NT2/D1 (cell line): ENCODE measurements around the gene CAMK4.

Experiments used
- DNase-seq: peaks from one replicate; pipeline ENCODE4 v3.0.0-alpha.2; 2011; ENCODE audit warnings: low read depth, low spot score
- H3K27me3 ChIP-seq: 2 replicates; pipeline ENCODE4 v1.6.0; 2011; ENCODE audit warnings: mild to moderate bottlenecking; ENCODE audit not compliant: insufficient read length, insufficient read depth
- H3K36me3 ChIP-seq: 2 replicates; pipeline ENCODE4 v1.6.1; 2011; ENCODE audit warnings: mild to moderate bottlenecking, low read length, mixed read lengths; ENCODE audit not compliant: insufficient read depth, insufficient read length
- H3K4me1 ChIP-seq: 2 replicates; pipeline ENCODE4 v1.5.1; 2011; ENCODE audit not compliant: insufficient read depth, insufficient read length
- H3K4me3 ChIP-seq: 2 replicates; pipeline ENCODE4 v1.5.1; 2011; ENCODE audit warnings: low read depth; ENCODE audit not compliant: insufficient read length
- H3K9ac ChIP-seq: 2 replicates; pipeline ENCODE4 v1.6.0; 2011; ENCODE audit warnings: low read depth; ENCODE audit not compliant: insufficient read length
- H3K9me3 ChIP-seq: 2 replicates; pipeline ENCODE4 v1.5.1; 2011; ENCODE audit warnings: mild to moderate bottlenecking, low read length; ENCODE audit not compliant: insufficient read depth
- SUZ12 ChIP-seq: IDR thresholded peaks from 2 replicates; pipeline ENCODE4 v1.6.1; 2011; ENCODE audit not compliant: insufficient read length, insufficient read depth; ENCODE audit errors: extremely low read depth
- YY1 ChIP-seq: IDR thresholded peaks from 2 replicates; pipeline ENCODE4 v1.6.1; 2011; ENCODE audit not compliant: insufficient read length, insufficient read depth
- ZNF274 ChIP-seq: IDR thresholded peaks from 2 replicates; pipeline ENCODE4 v1.6.1; 2011; ENCODE audit warnings: mild to moderate bottlenecking, low read depth, low read length

Gene CAMK4

DNA sequence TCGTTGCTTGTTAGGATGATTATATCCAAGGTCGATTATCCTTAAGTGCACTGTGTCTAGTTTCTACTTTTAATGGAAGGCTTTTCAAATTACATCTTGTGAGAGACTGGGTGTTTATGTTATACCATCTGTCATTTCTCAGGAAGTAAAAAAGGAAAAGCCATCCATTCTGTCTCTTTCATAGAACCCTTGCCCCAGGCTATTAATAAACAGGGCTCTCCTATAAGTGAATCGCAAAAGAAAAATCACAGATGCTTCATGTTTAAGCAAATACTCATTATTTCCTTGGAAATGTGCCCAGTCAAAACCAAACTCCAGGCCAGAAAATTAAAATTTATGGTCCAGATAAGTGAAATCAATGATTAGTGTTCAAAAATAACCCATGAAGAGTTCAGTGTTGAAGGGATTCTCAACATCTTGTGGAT is 230.0 kb downstream of the CAMK4 start:
- Histone ChIP-seq H3K27me3 (no peaks in the 10 kb centered on the region), H3K36me3 (no peaks in the 10 kb centered on the region), H3K4me1 (no peaks in the 10 kb centered on the region), H3K9ac (no peak overlapping the region), H3K9me3 (no peaks in the 10 kb centered on the region), H3K4me3 (no peak overlapping the region)
- DNase-seq, result no peak
- TF ChIP-seq ZNF274, result no peak
- TF ChIP-seq YY1, result no peak
- no peak for TF ChIP-seq SUZ12

DNA sequence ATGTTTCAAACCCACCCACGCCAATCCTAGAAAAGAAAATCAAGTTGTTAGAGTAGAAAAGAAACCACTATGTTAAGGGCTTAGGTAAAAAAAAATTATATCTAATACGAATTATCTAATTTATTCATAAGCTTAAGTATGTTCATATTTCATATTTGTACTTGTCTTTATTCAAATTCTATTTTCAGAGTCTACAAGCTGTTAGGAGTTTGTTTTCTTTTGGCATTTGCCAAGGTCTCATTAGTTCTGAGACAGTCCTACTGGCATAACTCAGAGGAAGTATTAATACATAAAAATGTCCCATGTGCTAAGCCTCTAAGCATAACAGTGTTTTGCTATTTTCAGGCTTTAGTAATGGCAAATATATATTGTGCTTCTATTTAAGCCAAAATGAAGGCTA is 230.6 kb downstream of the CAMK4 start:
- Histone ChIP-seq H3K27me3 (no peaks in the 10 kb centered on the region), H3K4me3 (no peak overlapping the region), H3K9ac (no peak overlapping the region), H3K36me3 (no peaks in the 10 kb centered on the region), H3K4me1 (no peaks in the 10 kb centered on the region), H3K9me3 (no peaks in the 10 kb centered on the region)
- TF ChIP-seq SUZ12 (no peak), ZNF274 (no peak), YY1 (no peak)
- DNase-seq, result no peak

DNA sequence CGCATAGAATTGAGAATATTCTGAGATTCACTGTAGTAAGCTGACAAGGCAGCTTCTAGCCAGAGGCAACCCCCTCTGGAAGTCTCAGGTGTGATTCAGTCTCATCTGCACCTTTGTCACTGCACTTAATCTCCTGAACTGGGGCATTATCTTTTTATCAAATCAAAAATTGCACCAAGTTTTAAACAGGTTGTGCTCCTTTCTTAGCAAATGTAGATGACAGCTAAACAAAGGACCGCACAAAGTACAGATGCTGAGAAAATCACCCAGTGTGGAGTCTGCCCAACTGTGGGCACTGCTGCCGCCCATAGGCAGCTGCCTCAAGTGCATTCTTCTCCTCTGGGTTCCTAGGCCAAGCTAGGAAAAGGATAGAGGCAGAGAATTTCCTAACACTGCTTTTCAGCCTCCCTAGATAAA is 237.1 kb downstream of the CAMK4 start:
- Histone ChIP-seq H3K9ac (no peak overlapping the region), H3K27me3 (no peaks in the 10 kb centered on the region), H3K36me3 (no peaks in the 10 kb centered on the region), H3K9me3 (no peaks in the 10 kb centered on the region), H3K4me1 (no peaks in the 10 kb centered on the region), H3K4me3 (no peak overlapping the region)
- DNase-seq, result peak; percentile 20
- TF ChIP-seq SUZ12 (no peak), ZNF274 (no peak), YY1 (no peak)

DNA sequence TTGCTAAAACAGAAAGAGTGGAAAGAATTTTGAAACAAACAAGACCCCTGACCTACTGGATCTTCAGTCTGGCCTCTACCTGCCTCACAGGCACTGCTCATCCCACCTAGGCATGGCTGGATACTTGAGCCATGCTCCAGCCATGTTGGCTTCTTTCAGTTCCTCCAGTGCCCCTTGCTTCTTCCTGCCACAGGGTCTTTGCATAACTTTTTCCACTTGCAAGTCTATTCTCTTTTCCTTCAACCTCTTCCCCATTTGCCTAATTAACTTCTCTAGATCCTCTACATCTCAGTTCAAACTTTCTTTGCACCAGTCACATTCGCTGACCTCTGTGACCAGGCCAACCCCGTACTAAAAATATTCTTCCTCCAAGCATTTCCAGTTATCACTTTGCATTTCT is 237.8 kb downstream of the CAMK4 start:
- Histone ChIP-seq H3K4me3 (no peak overlapping the region), H3K4me1 (no peaks in the 10 kb centered on the region), H3K27me3 (no peaks in the 10 kb centered on the region), H3K36me3 (no peaks in the 10 kb centered on the region), H3K9me3 (no peaks in the 10 kb centered on the region), H3K9ac (no peak overlapping the region)
- DNase-seq, result no peak
- TF ChIP-seq SUZ12 (no peak), YY1 (no peak), ZNF274 (no peak)

DNA sequence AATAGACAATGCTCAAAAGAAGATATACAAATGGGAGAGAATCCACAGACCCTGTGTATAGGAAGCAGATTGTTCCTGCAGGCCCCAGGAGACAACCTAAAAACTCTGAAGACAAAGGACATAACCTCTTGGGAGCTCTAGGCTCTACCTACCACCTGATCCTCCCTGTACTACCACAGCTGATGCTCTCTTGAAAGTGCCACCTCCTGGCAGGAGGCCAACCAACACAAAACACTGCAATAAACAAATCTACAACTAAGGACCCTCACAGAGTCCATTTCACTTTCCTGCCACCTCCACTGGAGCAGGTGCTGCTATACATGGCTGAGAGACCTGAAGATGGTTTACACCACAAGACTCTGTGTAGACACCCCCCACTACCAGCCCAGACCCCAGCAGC is 239.1 kb downstream of the CAMK4 start:
- Histone ChIP-seq H3K9me3 (no peaks in the 10 kb centered on the region), H3K4me3 (no peak overlapping the region), H3K4me1 (no peaks in the 10 kb centered on the region), H3K27me3 (no peaks in the 10 kb centered on the region), H3K36me3 (no peaks in the 10 kb centered on the region), H3K9ac (no peak overlapping the region)
- TF ChIP-seq SUZ12 (no peak), YY1 (no peak), ZNF274 (no peak)
- DNase-seq, result no peak

DNA sequence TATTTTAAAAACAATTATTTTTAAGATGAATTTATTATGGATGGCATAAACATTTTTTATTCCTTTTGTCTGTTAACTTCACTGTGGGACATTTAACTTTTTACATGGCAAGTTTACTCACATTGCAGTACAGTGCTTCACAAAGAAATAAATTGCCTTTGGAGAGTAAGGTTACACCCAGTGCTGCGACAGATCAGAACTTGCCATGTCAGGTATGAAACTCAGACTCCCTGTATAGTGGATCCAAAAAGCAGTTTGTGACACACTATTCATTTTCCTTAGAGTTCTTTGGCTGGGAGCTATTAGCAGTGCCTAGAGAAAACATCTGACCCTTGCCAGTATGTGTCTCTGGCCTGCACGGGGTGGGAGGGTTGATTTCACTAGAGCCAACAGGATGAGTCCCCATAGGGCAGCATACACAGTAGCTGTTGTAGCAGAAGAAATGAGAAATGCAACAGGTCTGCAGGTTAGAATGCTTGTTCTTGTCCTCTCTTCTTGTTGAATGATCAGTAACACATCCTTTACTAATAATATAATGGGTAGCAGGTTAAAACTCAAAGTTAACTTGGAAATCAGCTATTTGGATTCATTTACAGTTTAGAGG is 245.2 kb downstream of the CAMK4 start:
- Histone ChIP-seq H3K9me3 (no peaks in the 10 kb centered on the region), H3K36me3 (no peaks in the 10 kb centered on the region), H3K27me3 (no peaks in the 10 kb centered on the region), H3K4me3 (no peak overlapping the region), H3K9ac (no peak overlapping the region), H3K4me1 (no peaks in the 10 kb centered on the region)
- DNase-seq, result no peak
- TF ChIP-seq ZNF274, result no peak
- TF ChIP-seq YY1, result no peak
- TF ChIP-seq SUZ12, result no peak

DNA sequence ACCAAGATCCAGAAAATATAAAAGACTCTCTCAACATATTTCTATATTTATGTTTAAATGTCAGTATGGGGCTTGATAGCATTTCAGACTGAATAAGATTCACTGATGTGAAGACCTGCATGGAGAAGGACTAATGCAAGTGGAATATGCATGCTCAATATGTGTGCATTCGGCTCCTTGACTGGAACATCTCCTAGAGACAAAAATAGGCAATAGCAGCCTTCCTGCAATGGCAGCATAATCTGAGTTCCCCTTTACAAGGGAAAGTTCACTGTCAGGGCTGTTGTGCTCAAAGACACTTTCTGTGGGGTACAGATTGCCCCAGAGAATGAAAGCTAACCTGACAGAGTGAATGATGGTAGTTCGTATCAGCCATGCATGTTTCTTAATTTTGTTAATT is 245.7 kb downstream of the CAMK4 start:
- H3K9me3 ChIP-seq, result no peaks in the 10 kb centered on the region
- H3K4me1 ChIP-seq, result no peaks in the 10 kb centered on the region
- no peaks in the 10 kb centered on the region for H3K36me3 ChIP-seq
- H3K9ac ChIP-seq, result no peak overlapping the region
- no peak overlapping the region for H3K4me3 ChIP-seq
- no peak for TF ChIP-seq ZNF274
- no peak for TF ChIP-seq SUZ12
- no peak for TF ChIP-seq YY1
- DNase-seq, result no peak
- no peaks in the 10 kb centered on the region for H3K27me3 ChIP-seq

DNA sequence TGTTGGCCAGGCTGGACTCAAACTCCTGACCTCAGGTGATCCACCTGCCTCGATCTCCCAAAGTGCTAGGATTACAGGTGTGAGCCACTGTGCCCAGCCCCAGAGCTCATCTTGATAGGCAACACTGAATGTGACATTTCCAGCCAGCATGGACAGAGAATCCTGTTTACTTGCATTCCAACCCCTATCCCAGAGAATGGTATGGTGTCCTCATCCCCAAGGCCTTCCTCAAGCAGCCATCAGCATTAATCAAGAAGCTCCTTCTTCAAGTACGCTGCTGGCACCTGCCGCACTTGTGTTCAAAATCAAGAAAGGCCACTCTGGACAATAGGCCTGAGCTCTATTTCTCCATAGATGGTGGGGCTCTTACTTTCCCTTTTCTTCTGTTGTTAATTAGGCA is 247.9 kb downstream of the CAMK4 start:
- no peak for DNase-seq
- H3K4me3 ChIP-seq, result no peak overlapping the region
- H3K27me3 ChIP-seq, result no peaks in the 10 kb centered on the region
- TF ChIP-seq YY1 (no peak), ZNF274 (no peak), SUZ12 (no peak)
- no peak overlapping the region for H3K9ac ChIP-seq
- no peaks in the 10 kb centered on the region for H3K36me3 ChIP-seq
- H3K4me1 ChIP-seq, result no peaks in the 10 kb centered on the region
- H3K9me3 ChIP-seq, result no peaks in the 10 kb centered on the region
